Measurements from ENCODE around the gene VPS8.
"Not testable (repeated sequence)": the region's sequence is repeated elsewhere in the genome, so short reads cannot be mapped to it uniquely, and the experiment has no call there.

The VPS8 gene

DNA sequence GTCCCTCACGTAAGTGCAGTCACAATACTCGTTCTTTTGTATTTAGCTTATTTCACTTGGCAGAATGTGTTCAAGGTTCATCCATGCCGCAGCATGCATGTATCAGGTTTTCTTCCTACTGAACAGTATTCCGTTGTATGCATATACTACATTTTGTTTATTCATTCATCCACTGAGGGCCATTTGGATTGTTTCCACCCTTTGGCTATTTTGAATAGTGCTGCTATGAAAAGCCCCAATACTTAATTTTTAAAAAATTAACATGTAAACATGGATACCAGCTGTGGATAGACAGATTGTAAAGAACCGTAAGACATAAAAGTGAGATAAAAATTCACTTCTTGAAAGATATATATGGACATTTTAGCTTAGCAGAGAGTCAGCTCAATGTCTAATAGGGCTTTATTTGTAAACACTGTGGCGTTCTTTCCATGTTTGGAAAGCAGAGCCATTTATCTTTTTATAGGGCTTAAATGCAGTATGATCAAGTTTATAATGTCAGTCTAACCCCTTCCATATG lies 115.9 kb downstream of the VPS8 start:
- DNase-seq, result no peak

- no peak for DNase-seq
Observed at GRCh38 chr3:184932777-184933176, 120.8 kb downstream of the VPS8 start.

DNA sequence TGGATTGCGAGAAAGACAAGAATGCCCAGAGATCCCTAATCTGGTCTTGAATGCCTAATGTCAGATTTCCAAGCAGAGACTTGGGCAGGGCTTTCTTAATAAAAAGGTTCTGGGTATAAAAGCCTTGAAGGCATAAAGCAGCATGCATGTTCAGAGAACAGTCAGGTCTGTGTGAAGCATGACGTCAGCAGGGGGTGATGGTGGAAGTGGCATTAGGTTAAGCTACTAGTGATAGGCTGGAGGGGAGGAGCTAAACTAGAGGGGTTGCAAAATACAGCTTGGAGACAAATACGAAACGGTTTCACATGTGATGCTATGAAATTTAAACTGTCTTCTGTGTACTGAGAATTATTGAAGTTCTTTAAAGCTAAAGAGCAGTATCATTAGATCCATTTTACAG lies 125.6 kb downstream of the VPS8 start:
- no peak for DNase-seq

- no peak for DNase-seq
Observed at GRCh38 chr3:184941408-184941807, 129.4 kb downstream of the VPS8 start.

DNA sequence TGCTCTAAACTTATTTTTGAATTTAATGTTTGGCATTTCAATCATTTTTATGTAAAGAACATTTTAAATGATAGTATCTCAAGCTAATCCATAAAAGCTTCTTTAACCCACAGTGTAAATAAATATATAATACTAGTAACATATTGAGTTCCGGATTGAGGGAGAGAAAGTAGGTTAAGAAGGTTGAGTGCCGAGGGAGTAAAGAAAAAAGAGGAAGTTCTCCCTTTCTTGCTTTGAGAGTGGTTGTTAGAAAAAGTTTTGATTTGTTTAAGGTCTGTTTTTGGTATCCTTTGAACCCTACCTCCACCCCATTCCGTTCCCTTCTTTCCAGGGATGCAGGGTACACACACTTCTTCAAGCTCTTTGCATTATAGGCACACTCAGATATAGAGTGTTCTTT lies 130.8 kb downstream of the VPS8 start:
- no peak for DNase-seq

- DNase-seq, result no peak
Observed at GRCh38 chr3:184944241-184944640, 132.3 kb downstream of the VPS8 start.

GRCh38 chr3:184945886-184946625 lies 134.1 kb downstream of the VPS8 start:
- DNase-seq, result no peak

- DNase-seq, result no peak
Observed at GRCh38 chr3:184946917-184947316, 135.0 kb downstream of the VPS8 start.

DNA sequence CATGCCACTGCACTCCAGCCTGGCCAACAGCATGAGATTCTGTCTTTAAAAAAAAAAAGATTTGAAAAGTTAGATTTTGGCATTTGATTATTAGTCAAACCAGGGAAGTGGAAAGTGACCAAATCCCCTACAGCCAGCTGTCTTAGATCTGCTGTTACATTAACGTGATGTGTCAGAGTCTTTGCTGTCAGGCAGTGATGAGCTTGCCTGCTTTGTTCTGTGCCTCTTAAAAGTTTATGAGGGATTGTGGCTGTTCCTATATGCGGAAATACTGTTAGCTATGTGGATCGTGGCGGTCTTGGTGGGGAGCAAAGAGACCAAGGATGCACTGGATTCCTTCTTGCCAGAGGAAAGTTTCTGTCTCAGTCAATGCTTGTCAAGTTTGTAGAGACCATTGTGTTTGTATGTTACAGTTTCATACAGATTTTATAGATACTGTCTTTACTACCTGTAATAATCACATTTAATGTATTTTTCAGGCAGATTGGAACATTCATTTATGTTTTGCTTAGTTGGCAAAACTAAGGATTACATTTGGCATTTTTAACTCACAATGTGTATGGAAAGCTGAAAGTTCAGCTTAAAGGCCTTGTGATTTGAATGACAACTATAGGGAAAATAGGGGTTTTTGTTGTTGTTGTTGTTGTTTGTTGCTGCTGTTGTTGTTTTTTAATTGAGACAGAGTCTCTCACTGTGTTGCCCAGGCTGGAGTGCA lies 137.4 kb downstream of the VPS8 start:
- DNase-seq, result no peak

DNA sequence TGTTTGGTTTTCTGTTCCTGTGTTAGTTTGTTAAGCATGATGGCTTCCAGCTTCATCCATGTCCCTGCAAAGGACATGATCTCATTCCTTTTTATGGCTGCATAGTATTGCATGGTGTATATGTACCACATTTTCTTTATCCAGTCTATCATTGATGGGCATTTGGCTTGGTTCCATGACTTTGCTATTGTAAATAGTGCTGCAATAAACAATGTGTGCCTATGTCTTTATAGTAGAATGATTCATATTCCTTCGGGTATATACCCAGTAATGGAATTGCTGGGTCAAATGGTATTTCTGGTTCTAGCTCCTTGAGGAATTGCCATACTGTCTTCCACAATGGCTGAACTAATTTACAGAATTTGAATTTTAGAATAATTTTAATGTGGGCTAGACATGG lies 138.8 kb downstream of the VPS8 start:
- DNase-seq, result not testable (repeated sequence)

DNA sequence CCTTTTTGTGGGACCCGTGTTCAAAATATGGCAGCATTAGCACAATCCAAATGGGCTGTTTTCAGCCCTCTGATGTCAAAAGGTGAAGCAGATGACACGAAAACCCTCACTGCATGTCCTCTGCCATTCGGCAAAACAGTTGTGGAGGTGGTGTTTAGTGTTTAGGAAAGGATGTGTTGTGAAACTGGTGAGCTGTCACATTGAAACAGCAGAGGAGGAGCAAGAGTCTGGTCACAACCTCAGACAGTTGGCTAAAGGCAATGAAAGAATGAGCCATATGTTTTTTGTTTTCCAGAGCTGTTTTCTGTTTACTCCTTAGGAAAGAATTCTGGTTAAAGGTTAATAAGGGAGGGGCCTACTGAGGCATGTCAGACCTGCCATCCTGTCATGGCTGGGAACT lies 140.7 kb downstream of the VPS8 start:
- DNase-seq, result no peak

DNA sequence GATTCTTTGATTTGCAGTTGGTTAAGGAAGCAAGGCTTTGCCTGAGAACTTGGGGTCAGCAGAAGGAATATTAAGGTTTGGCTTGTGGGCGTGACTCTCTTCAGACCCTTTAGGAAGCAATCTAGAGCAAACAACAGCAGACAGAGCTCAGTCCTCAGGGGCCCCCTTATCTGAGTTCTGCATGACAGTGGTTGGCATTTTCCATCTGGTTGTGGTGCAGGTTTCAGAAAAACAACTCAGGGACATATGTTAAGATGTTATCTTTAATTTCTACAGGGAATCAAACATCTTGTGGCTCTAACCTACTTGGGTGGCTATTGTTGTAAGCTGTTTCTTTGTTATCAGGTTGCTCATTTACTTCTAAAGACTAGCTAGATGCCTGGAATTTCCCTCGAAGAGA lies 141.4 kb downstream of the VPS8 start:
- DNase-seq, result no peak

GRCh38 chr3:184954251-184954650 lies 142.3 kb downstream of the VPS8 start:
- no peak for DNase-seq

GRCh38 chr3:184954851-184955250 lies 142.9 kb downstream of the VPS8 start:
- DNase-seq, result not testable (repeated sequence)

GRCh38 chr3:184965639-184966430 lies 153.9 kb downstream of the VPS8 start:
- no peak for DNase-seq

DNA sequence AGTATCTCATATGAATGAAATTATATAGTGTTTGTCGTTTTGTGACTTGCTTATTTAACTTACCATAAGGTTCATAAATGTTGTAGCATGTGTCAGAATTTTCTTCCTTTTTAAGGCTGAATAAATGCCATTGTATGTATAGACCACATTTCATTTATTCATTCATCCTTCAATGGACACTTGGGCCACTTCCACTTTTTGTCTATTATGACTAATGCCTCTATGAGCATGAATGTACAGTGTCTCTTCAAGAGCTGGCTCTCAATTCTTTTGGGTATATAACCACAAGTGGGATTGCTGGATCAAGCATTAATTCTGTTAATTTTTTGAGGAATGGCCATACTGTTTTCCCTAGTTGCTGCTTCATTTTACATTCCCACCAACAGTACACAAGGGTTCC lies 156.1 kb downstream of the VPS8 start:
- no peak for DNase-seq

- DNase-seq, result no peak
Observed at GRCh38 chr3:184970186-184970585, 158.2 kb downstream of the VPS8 start.

DNA sequence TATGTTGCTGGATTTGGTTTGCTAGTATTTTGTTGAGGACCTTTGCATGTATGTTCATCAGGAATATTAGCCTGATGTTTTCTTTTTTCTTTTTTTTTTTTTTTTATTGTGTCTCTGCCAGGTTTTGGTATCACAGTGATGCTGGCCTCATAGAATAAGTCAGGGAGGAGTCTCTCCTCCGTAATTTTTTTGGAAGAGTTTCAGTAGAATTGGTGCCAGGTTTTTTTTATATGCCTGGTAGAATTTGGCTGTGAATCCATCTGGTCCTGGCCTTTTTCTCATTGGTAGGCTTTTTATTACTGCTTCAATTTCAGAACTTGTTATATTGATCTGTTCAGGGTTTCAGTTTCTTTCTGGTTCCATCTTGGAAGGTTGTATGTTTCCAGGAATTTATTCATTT lies 165.8 kb downstream of the VPS8 start:
- DNase-seq, result no peak

GRCh38 chr3:184981071-184981470 lies 169.1 kb downstream of the VPS8 start:
- DNase-seq, result no peak

DNA sequence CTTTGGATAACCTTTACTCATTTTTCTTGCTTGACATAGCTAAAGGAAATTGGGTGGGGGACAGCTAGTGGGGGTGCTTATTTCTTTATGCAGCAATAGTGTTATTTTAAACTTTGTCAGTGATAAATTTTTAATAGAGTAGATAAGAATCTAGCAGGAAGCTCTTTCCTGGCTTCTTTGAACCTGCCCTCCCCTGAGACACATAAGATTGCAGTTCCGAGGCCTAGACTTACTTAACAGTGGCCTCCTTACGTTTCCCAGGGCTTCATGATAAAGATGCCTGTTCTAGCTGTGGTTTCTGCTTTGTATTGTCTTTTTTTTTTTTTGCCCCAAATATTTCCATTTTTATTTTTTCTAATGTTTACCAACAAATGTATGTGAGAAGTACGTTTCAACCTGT lies 170.1 kb downstream of the VPS8 start:
- DNase-seq, result no peak

GRCh38 chr3:184985586-184985985 lies 173.6 kb downstream of the VPS8 start:
- no peak for DNase-seq

DNA sequence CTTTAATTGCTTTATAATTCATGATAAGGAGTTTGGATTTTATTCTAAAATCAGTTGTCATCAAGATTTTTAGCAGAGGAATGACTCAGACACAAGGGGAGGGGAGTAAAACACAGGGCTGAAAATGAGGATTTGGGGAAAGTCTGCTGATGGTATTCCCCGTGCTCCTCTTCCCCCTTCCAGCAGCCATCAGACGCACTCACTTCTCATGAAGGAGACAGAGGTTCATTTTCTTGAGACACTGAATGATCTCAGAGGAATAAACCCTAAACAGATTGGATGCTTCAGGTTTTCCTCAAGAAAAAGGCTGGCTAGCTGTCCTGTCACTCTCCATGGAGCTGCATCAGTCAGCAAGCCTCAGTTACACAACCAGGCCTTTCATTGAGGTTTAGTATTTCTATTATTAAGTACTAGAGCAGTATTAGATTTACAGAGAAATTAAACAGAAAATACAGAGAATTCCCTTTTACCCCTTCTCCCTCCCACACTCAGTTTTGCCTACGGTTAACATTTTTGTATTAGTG lies 174.5 kb downstream of the VPS8 start:
- DNase-seq, result no peak

- no peak for DNase-seq
Observed at GRCh38 chr3:184993394-184993793, 181.4 kb downstream of the VPS8 start.
